GM12878 (cell line): ENCODE measurements around the gene CD96. TPM values are rescaled to one million over a fixed set of nuclear protein-coding genes. Genes with fewer than 3 reads are reported as not detected.

Source experiments
- ATAC-seq: fragments of 200-7000 bp; cut with Tn5 transposase; 3 replicates; pipeline ENCODE4 v1.9.1; 2020; ENCODE audit warnings: mild to moderate bottlenecking, moderate library complexity
- BruUV-seq: library from RNA; stranded (reverse); fragments of 400-500 nt; replicated peaks from 2 replicates; lab custom pipeline; 2021; lab: Mats Ljungman, UMichigan
- CTCF ChIA-PET: fragments of 300-600 bp; sonication (Branson Sonifier 250); formaldehyde crosslinking; extraction: SDS; loops from one replicate; lab custom pipeline; 2021; ENCODE audit warnings: inconsistent platforms; lab: Yijun Ruan, JAX
- POLR2A ChIA-PET: fragments of 350-600 bp; formaldehyde crosslinking; extraction: SDS; loops from one replicate; lab custom pipeline; 2021; ENCODE audit warnings: inconsistent platforms; lab: Charles Lee
- RAD21 ChIA-PET: fragments of 300-600 bp; sonication (Branson Sonifier 250); formaldehyde crosslinking; loops from one replicate; lab custom pipeline; 2023; ENCODE audit warnings: antibody characterized with exemption; ENCODE audit not compliant: unreplicated experiment; lab: Charles Lee
- SMC1A ChIA-PET: fragments of 300-600 bp; sonication (Branson Sonifier 250); formaldehyde crosslinking; loops from one replicate; lab custom pipeline; 2023; ENCODE audit not compliant: unreplicated experiment, uncharacterized antibody; lab: Charles Lee
- DNase-seq: peaks from one replicate; pipeline ENCODE4 v3.0.0-alpha.2; 2011; ENCODE audit warnings: low read depth, low spot score
- FAIRE-seq: peaks from 3 replicates; lab custom pipeline; 2011; peaks lifted over from hg19 to GRCh38; lab: Jason Lieb, UNC
- H2AFZ ChIP-seq: 2 replicates; pipeline ENCODE4 v1.6.0; 2011; ENCODE audit warnings: low read depth, low read length, control low read depth; ENCODE audit not compliant: control insufficient read depth
- H3K27ac ChIP-seq: 2 replicates; pipeline ENCODE4 v1.5.1; 2011; ENCODE audit warnings: control low read depth; ENCODE audit not compliant: control insufficient read depth, insufficient read depth
- H3K27me3 ChIP-seq, 2 experiments: replicated peaks in 1 of 2; 2 replicates each; pipeline versions ENCODE4 v1.6.0 to v1.6.1; 2011; ENCODE audit warnings: low read length in 1 of 2; ENCODE audit not compliant: control insufficient read depth in 2 of 2, insufficient read depth in 2 of 2
- H3K36me3 ChIP-seq, 2 experiments: 2 replicates each; pipeline ENCODE4 v1.5.1; 2011; ENCODE audit warnings: low read length in 1 of 2; ENCODE audit not compliant: control insufficient read depth in 2 of 2, insufficient read depth in 2 of 2
- H3K4me1 ChIP-seq: 2 replicates; pipeline ENCODE4 v1.6.1; 2011; ENCODE audit warnings: mild to moderate bottlenecking, low read length, moderate library complexity, mixed read lengths; ENCODE audit not compliant: control insufficient read depth, insufficient read depth
- H3K4me2 ChIP-seq: 2 replicates; pipeline ENCODE4 v1.6.0; 2011; ENCODE audit warnings: control low read depth; ENCODE audit not compliant: control insufficient read depth, insufficient read depth
- H3K4me3 ChIP-seq: fragments of 200-600 bp; sonication (generic); 2 replicates; pipeline ENCODE4 v1.5.1; 2016
- H3K79me2 ChIP-seq: 2 replicates; pipeline ENCODE4 v1.6.0; 2011; ENCODE audit warnings: low read length; ENCODE audit not compliant: control insufficient read depth, insufficient read depth
- H3K9ac ChIP-seq: 2 replicates; pipeline ENCODE4 v1.8.0; 2011; ENCODE audit warnings: low read length, control low read depth, mixed read lengths; ENCODE audit not compliant: control insufficient read depth, insufficient read depth
- H3K9me3 ChIP-seq: replicated peaks from 3 replicates; pipeline ENCODE4 v1.5.1; 2011; ENCODE audit warnings: mild to moderate bottlenecking, low read length; ENCODE audit not compliant: control insufficient read depth, insufficient read depth
- H4K20me1 ChIP-seq: 2 replicates; pipeline ENCODE4 v1.6.0; 2011; ENCODE audit not compliant: control insufficient read depth, insufficient read depth
- FOXM1 ChIP-seq: IDR thresholded peaks from 2 replicates; pipeline ENCODE4 v1.6.1; 2012; ENCODE audit warnings: low read depth, mild to moderate bottlenecking, inconsistent platforms, low read length, moderate library complexity
- IRF5 ChIP-seq: fragments of 450-650 bp; IDR thresholded peaks from 2 replicates; pipeline ENCODE4 v1.6.1; 2017; ENCODE audit warnings: borderline replicate concordance
- MXI1 ChIP-seq: fragments of 150-350 bp; IDR thresholded peaks from 2 replicates; pipeline ENCODE4 v1.6.1; 2011; ENCODE audit warnings: low read depth, mild to moderate bottlenecking, inconsistent platforms, low read length, improper control_type of control experiment
- NRF1 ChIP-seq: conservative IDR thresholded peaks from 2 replicates; pipeline ENCODE4 v1.6.1; 2011; ENCODE audit warnings: mild to moderate bottlenecking, low read depth, low read length, improper control_type of control experiment
- RB1 ChIP-seq: fragments of 450-650 bp; formaldehyde crosslinking; IDR thresholded peaks from 2 replicates; pipeline ENCODE4 v1.6.1; 2017; ENCODE audit warnings: mild to moderate bottlenecking, borderline replicate concordance
- REST ChIP-seq: IDR thresholded peaks from 2 replicates; pipeline ENCODE4 v1.6.1; 2012; ENCODE audit warnings: mild to moderate bottlenecking, low read depth, low read length
- SP1 ChIP-seq: IDR thresholded peaks from one replicate; pipeline ENCODE4 v1.6.1; 2011; ENCODE audit warnings: low read depth, low read length
- WGBS: methylation state at CpG from one replicate; pipeline ENCODE4 v1.1.6; 2016; ENCODE audit warnings: low lambda C conversion rate; ENCODE audit not compliant: insufficient replicate concordance, insufficient coverage; ENCODE audit errors: missing lambda C conversion rate; 5-methylcytosine and 5-hydroxymethylcytosine counted together
- in situ Hi-C: fragments of 300-500 bp; cut with MboI; formaldehyde crosslinking; loops from 9 replicates; pipeline ENCODE4 v1.14.3; 2018; ENCODE audit warnings: mixed read lengths
- intact Hi-C: fragments of 100-400 bp; cut with micrococcal nuclease; formaldehyde crosslinking; loops from one replicate; pipeline ENCODE4 v1.14.2; 2022; ENCODE audit not compliant: unreplicated experiment
- polyA plus RNA-seq, 11 experiments: library from polyadenylated mRNA; depleted of rRNA in 4 of 11; unstranded in 6 of 11; stranded (reverse) in 5 of 11; fragments of >200 nt; fragmentation: Nextera tagmentation in 4 of 11; fragmentation: Illumina TruSeq in 1 of 11; extraction: Ambion mirVana in 4 of 11; extraction: Trizol in 1 of 11; gene quantifications; 1 replicate in 1 of 11; 2 replicates in 10 of 11; pipeline versions ENCODE4 v1.2.1 to v1.2.3, GENCODE V29; 2011 to 2016; ENCODE audit warnings: inconsistent platforms in 2 of 11, missing spikeins in 2 of 11, low read depth in 1 of 11
- total RNA-seq, 4 experiments: library from RNA; depleted of rRNA in 3 of 4; stranded (reverse); fragments of >200 nt in 3 of 4; fragmentation: Illumina TruSeq in 1 of 4; extraction: Trizol in 1 of 4; gene quantifications; 2 replicates each; pipeline versions ENCODE4 v1.2.1 to v1.2.3, GENCODE V29; 2013 to 2021

Gene CD96
- total and polyA plus RNA-seq, 10 of the 15 experiments (the other 5 are each of a cell fraction or from before 2014, with no cell fraction given) = 0.13 to 10.1 (median 0.47) TPM

GRCh38 chr3:111581403-111582119 is 39.6 kb downstream of the CD96 start:
- Histone ChIP-seq H3K27ac (no peak overlapping the region), H3K4me2 (no peak overlapping the region), H3K27me3 (no peaks in the 10 kb centered on the region; a peak in 1 of 4 replicates), H2AFZ (no peak overlapping the region), H3K9ac (no peak overlapping the region), H3K4me3 (no peak overlapping the region), H3K79me2 (no peaks in the 10 kb centered on the region), H3K36me3 (no peaks in the 10 kb centered on the region), H3K4me1 (no peaks in the 10 kb centered on the region), H4K20me1 (no peaks in the 10 kb centered on the region), H3K9me3 (no peaks in the 10 kb centered on the region)
- ATAC-seq = no peak
- ChIA-PET SMC1A (interaction anchor here (0.8 to 1.0 kb wide), 2 partner anchors 110 to 386 kb away, joined by 3 read pairs; no protein-coding TSS in a partner anchor), CTCF (interaction anchor here (0.9 to 1.2 kb wide), 3 partner anchors 35 to 135 kb away, joined by 3 to 4 read pairs (median 3); no protein-coding TSS in a partner anchor), POLR2A (no interaction called here), RAD21 (interaction anchor here (0.6 kb wide), 1 partner anchor 1778 kb away, joined by 3 read pairs; no protein-coding TSS in a partner anchor)
- DNase-seq = no peak
- TF ChIP-seq MXI1 (no peak), SP1 (no peak), FOXM1 (no peak), IRF5 (no peak)
- intact Hi-C loops (no loop called here), in situ Hi-C loops (no loop called here)
- 45% methylated on average over 2 of the region's 2 CpGs for WGBS
- BruUV-seq = no TSS peak
- FAIRE-seq = no peak

- 79% methylated on average over 1 of the region's 1 CpG for WGBS
- H3K4me3 ChIP-seq = no peak overlapping the region
- no peaks in the 10 kb centered on the region for H4K20me1 ChIP-seq
- no peak for ATAC-seq
- H3K27me3 ChIP-seq = no peaks in the 10 kb centered on the region; a peak in 1 of 4 replicates
- intact Hi-C loops (no loop called here), in situ Hi-C loops (no loop called here)
- no peak overlapping the region for H3K9ac ChIP-seq
- no peaks in the 10 kb centered on the region for H3K4me1 ChIP-seq
- H3K9me3 ChIP-seq = no peaks in the 10 kb centered on the region
- H3K4me2 ChIP-seq = no peak overlapping the region
- no peaks in the 10 kb centered on the region for H3K36me3 ChIP-seq
- SMC1A ChIA-PET = interaction anchor here (1.0 kb wide), 1 partner anchor 385 kb away, joined by 3 read pairs; no protein-coding TSS in a partner anchor
- no peak for DNase-seq
- BruUV-seq = no TSS peak
- TF ChIP-seq REST = no peak
- TF ChIP-seq RB1 = no peak
- no peak for TF ChIP-seq NRF1
- TF ChIP-seq, all 136 proteins: peak for 0
- FAIRE-seq = no peak
- CTCF ChIA-PET = interaction anchor here (1.2 kb wide), 1 partner anchor 134 kb away, joined by 3 read pairs; no protein-coding TSS in a partner anchor
- RAD21 ChIA-PET = no interaction called here
- Histone ChIP-seq H3K79me2 (no peaks in the 10 kb centered on the region), H2AFZ (no peak overlapping the region), H3K27ac (no peak overlapping the region)
- POLR2A ChIA-PET = no interaction called here
Measured at GRCh38 chr3:111582120-111582474, 40.1 kb downstream of the CD96 start.
